OCI-LY7 (cell line): ENCODE results near the gene PDZRN3. TPM values are rescaled to one million over a fixed set of nuclear protein-coding genes. Genes with fewer than 3 reads are reported as not detected.
A peak's percentile ranks its signal among the peaks of the same experiment; 100 is the strongest.

Experiments used
- BruUV-seq: library from RNA; stranded (reverse); fragments of 400-500 nt; replicated peaks from 2 replicates; lab custom pipeline; 2021; lab: Mats Ljungman, UMichigan
- CTCF ChIA-PET: fragments of 300-600 bp; sonication (Branson Sonifier 250); formaldehyde crosslinking; loops from one replicate; lab custom pipeline; 2022; ENCODE audit warnings: antibody characterized with exemption; ENCODE audit not compliant: unreplicated experiment; lab: Charles Lee
- POLR2A ChIA-PET: fragments of 300-600 bp; sonication (Branson Sonifier 250); formaldehyde crosslinking; loops from one replicate; lab custom pipeline; 2022; ENCODE audit warnings: antibody characterized with exemption; lab: Charles Lee
- DNase-seq: peaks from one replicate; pipeline ENCODE4 v3.0.0-alpha.2; 2015; ENCODE audit warnings: low spot score
- H2AFZ ChIP-seq: fragments of 200-600 bp; sonication (generic), shearing (Covaris generic); 2 replicates; pipeline ENCODE4 v1.6.1; 2014; ENCODE audit warnings: mild to moderate bottlenecking, antibody characterized with exemption, low read length, moderate library complexity
- H3K27ac ChIP-seq: fragments of 200-600 bp; sonication (generic); 2 replicates; pipeline ENCODE4 v1.5.1; 2014; ENCODE audit warnings: mixed run types, low read depth, mild to moderate bottlenecking, moderate library complexity, low read length, inconsistent platforms; ENCODE audit not compliant: poor library complexity, severe bottlenecking
- H3K36me3 ChIP-seq: fragments of 200-600 bp; sonication (generic); 2 replicates; pipeline ENCODE4 v1.6.1; 2014; ENCODE audit warnings: mild to moderate bottlenecking, antibody characterized with exemption, low read length, moderate library complexity, mixed read lengths; ENCODE audit not compliant: insufficient read depth
- H3K4me1 ChIP-seq: fragments of 200-600 bp; sonication (generic); 2 replicates; pipeline ENCODE4 v1.5.1; 2014; ENCODE audit warnings: mild to moderate bottlenecking, low read length; ENCODE audit not compliant: insufficient read depth, poor library complexity, severe bottlenecking
- H3K4me2 ChIP-seq: fragments of 200-600 bp; sonication (generic); 2 replicates; pipeline ENCODE4 v1.6.1; 2014; ENCODE audit warnings: mild to moderate bottlenecking, low read length
- H3K4me3 ChIP-seq: fragments of 200-600 bp; sonication (generic); 2 replicates; pipeline ENCODE4 v1.5.1; 2014; ENCODE audit warnings: mild to moderate bottlenecking, low read depth, low read length; ENCODE audit not compliant: poor library complexity, severe bottlenecking
- H3K79me2 ChIP-seq: fragments of 200-600 bp; sonication (generic); 2 replicates; pipeline ENCODE4 v1.6.1; 2016; ENCODE audit warnings: low read depth, mild to moderate bottlenecking, low read length, moderate library complexity, mixed read lengths; ENCODE audit not compliant: insufficient read depth
- H3K9me2 ChIP-seq: fragments of 200-600 bp; sonication (generic); 2 replicates; pipeline ENCODE4 v1.6.1; 2016; ENCODE audit warnings: mild to moderate bottlenecking, low read length, mixed read lengths; ENCODE audit not compliant: insufficient read depth
- H3K9me3 ChIP-seq: fragments of 200-600 bp; sonication (generic); 2 replicates; pipeline ENCODE4 v1.6.1; 2014; ENCODE audit warnings: mild to moderate bottlenecking, mixed run types, low read length, mixed read lengths
- H4K20me1 ChIP-seq: fragments of 200-600 bp; sonication (generic); 2 replicates; pipeline ENCODE4 v1.6.1; 2014; ENCODE audit warnings: mild to moderate bottlenecking, antibody characterized with exemption, low read length, moderate library complexity, mixed read lengths; ENCODE audit not compliant: insufficient read depth
- CTCF ChIP-seq: fragments of 200-600 bp; sonication (generic); conservative IDR thresholded peaks from 2 replicates; pipeline ENCODE4 v1.5.1; 2014; ENCODE audit warnings: mild to moderate bottlenecking, antibody characterized with exemption, low read length, moderate library complexity, mixed read lengths
- EZH2phosphoT487 ChIP-seq: fragments of 200-600 bp; sonication (generic); IDR thresholded peaks from 2 replicates; pipeline ENCODE4 v1.6.1; 2018; ENCODE audit warnings: low read depth, borderline replicate concordance, mild to moderate bottlenecking, mixed run types, antibody characterized with exemption, low read length, moderate library complexity, mixed read lengths
- intact Hi-C: fragments of 100-400 bp; cut with micrococcal nuclease; formaldehyde crosslinking; loops from one replicate; pipeline ENCODE4 v1.10.0; 2022; ENCODE audit not compliant: unreplicated experiment
- total RNA-seq, 2 experiments: library from RNA; depleted of rRNA in 1 of 2; stranded (reverse); fragments of >200 nt in 1 of 2; shearing (Covaris generic) in 1 of 2; gene quantifications; 2 replicates each; pipeline ENCODE4 v1.2.3, GENCODE V29; 2014 to 2022

The PDZRN3 gene
- total RNA-seq, 2 experiments from 2014 or later: 0.95 TPM; not detected in 1

- DNase-seq: peak; percentile 60
- Histone ChIP-seq H2AFZ (no peak overlapping the region), H4K20me1 (no peaks in the 10 kb centered on the region), H3K4me3 (no peak overlapping the region), H3K4me2 (no peak overlapping the region), H3K79me2 (no peaks in the 10 kb centered on the region), H3K27ac (no peak overlapping the region), H3K36me3 (no peaks in the 10 kb centered on the region), H3K9me2 (no peaks in the 10 kb centered on the region), H3K4me1 (no peaks in the 10 kb centered on the region), H3K9me3 (no peaks in the 10 kb centered on the region)
- intact Hi-C loops: loop anchor here (5.0 to 10.0 kb wide), 2 partner anchors 154 to 339 kb away; no protein-coding TSS in a partner anchor
- POLR2A ChIA-PET: interaction anchor here (1.5 kb wide), 1 partner anchor 14 kb away, joined by 3 read pairs; no protein-coding TSS in a partner anchor
- no TSS peak for BruUV-seq
- peak; percentile 85 for TF ChIP-seq CTCF
- TF ChIP-seq EZH2phosphoT487: no peak
- CTCF ChIA-PET: interaction anchor here (0.5 to 1.1 kb wide), 4 partner anchors 55 to 523 kb away, joined by 3 to 6 read pairs (median 3); no protein-coding TSS in a partner anchor
Measured at GRCh38 chr3:73508330-73508954, 116.3 kb downstream of the PDZRN3 start.

GRCh38 chr3:73504852-73505251 lies 119.9 kb downstream of the PDZRN3 start:
- intact Hi-C loops: loop anchor here (5.0 to 10.0 kb wide), 3 partner anchors 150 to 568 kb away; no protein-coding TSS in a partner anchor
- DNase-seq: no peak
- Histone ChIP-seq H3K36me3 (no peaks in the 10 kb centered on the region), H3K79me2 (no peaks in the 10 kb centered on the region), H2AFZ (no peak overlapping the region), H3K4me2 (no peak overlapping the region), H4K20me1 (no peaks in the 10 kb centered on the region), H3K27ac (no peak overlapping the region), H3K4me1 (no peaks in the 10 kb centered on the region), H3K9me3 (no peaks in the 10 kb centered on the region), H3K9me2 (no peaks in the 10 kb centered on the region), H3K4me3 (no peak overlapping the region)
- CTCF ChIA-PET: no interaction called here
- no peak for TF ChIP-seq CTCF
- no peak for TF ChIP-seq EZH2phosphoT487
- no TSS peak for BruUV-seq
- POLR2A ChIA-PET: interaction anchor here (0.5 kb wide), 1 partner anchor 88 kb away, joined by 3 read pairs; no protein-coding TSS in a partner anchor

DNA sequence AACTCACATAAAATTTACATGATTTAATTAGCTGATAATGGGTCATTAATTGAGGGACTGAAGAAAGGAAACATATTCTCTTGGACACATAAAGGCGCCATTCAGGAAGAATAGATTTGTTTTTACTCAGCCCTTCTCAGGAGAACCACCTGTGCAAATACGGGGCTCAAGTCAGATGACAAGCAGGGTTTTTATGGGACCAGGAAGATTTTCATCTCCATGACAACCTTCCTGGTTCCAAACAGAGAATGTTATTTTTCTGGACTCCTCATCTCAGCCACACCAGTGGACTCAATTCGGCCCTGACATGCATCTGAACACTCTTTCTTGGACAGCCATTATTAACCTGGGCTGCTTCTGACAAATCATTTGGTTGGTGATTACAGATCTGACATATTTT lies 120.5 kb downstream of the PDZRN3 start:
- ChIA-PET POLR2A (interaction anchor here (0.5 to 1.2 kb wide), 2 partner anchors 11 to 51 kb away, joined by 3 to 10 read pairs; no protein-coding TSS in a partner anchor), CTCF (no interaction called here)
- intact Hi-C loops: loop anchor here (5.0 to 10.0 kb wide), 2 partner anchors 149 to 567 kb away; no protein-coding TSS in a partner anchor
- Histone ChIP-seq H3K36me3 (no peaks in the 10 kb centered on the region), H3K4me1 (no peaks in the 10 kb centered on the region), H3K9me3 (no peaks in the 10 kb centered on the region), H3K27ac (no peak overlapping the region), H3K4me3 (no peak overlapping the region), H4K20me1 (no peaks in the 10 kb centered on the region), H3K9me2 (no peaks in the 10 kb centered on the region), H3K79me2 (no peaks in the 10 kb centered on the region), H3K4me2 (no peak overlapping the region), H2AFZ (no peak overlapping the region)
- no TSS peak for BruUV-seq
- TF ChIP-seq CTCF (no peak), EZH2phosphoT487 (no peak)
- DNase-seq: no peak
